Central memory CD8-positive, alpha-beta T cell (primary cell): Measurements from ENCODE around the gene EPHB4.
"Not testable (repeated sequence)": the region's sequence is repeated elsewhere in the genome, so short reads cannot be mapped to it uniquely, and the experiment has no call there.

Source experiments
- ATAC-seq: fragments of 150-1000 bp; cut with Tn5 transposase; replicated peaks from 2 replicates; pipeline ENCODE4 v1.10.0; 2022; ENCODE audit warnings: mild to moderate bottlenecking, moderate FRiP score, moderate number of reproducible peaks; ENCODE audit not compliant: poor library complexity, severe bottlenecking; ENCODE audit errors: extremely low read depth
- DNase-seq, 2 donors: peaks; one replicate each; pipeline ENCODE4 v3.0.0; 2021; ENCODE audit warnings: low spot score in 2 of 2
- H3K27ac Mint-ChIP-seq: one replicate; pipeline ENCODE4 v1.8.0; 2022; ENCODE audit warnings: low read depth, mild to moderate bottlenecking, moderate library complexity, mixed read lengths
- H3K27me3 Mint-ChIP-seq: one replicate; pipeline ENCODE4 v1.8.0; 2022; ENCODE audit warnings: mixed read lengths
- H3K36me3 Mint-ChIP-seq: one replicate; pipeline ENCODE4 v1.8.0; 2022; ENCODE audit warnings: mild to moderate bottlenecking, moderate library complexity, mixed read lengths; ENCODE audit not compliant: insufficient read depth
- H3K4me1 Mint-ChIP-seq: one replicate; pipeline ENCODE4 v1.8.0; 2022; ENCODE audit warnings: mixed read lengths
- H3K4me3 Mint-ChIP-seq: one replicate; pipeline ENCODE4 v1.8.0; 2022; ENCODE audit warnings: mild to moderate bottlenecking, moderate library complexity, mixed read lengths
- H3K9me3 Mint-ChIP-seq: one replicate; pipeline ENCODE4 v1.8.0; 2022; ENCODE audit warnings: mixed read lengths

The EPHB4 gene

GRCh38 chr7:100864263-100864845 is 37.0 kb upstream of the EPHB4 start:
- no peak for ATAC-seq
- H3K27me3 Mint-ChIP-seq = no peaks in the 10 kb centered on the region
- H3K4me3 Mint-ChIP-seq = no peak overlapping the region
- DNase-seq = no peak
- H3K36me3 Mint-ChIP-seq = peaks cover 39% of the 10 kb centered on the region
- H3K9me3 Mint-ChIP-seq = no peaks in the 10 kb centered on the region
- peak overlapping the region; percentile 49 for H3K27ac Mint-ChIP-seq
- H3K4me1 Mint-ChIP-seq = peaks cover 9% of the 10 kb centered on the region

- Mint-ChIP-seq H3K27ac (no peak overlapping the region), H3K9me3 (no peaks in the 10 kb centered on the region), H3K36me3 (peaks cover 38% of the 10 kb centered on the region), H3K4me1 (peaks cover 9% of the 10 kb centered on the region), H3K27me3 (no peaks in the 10 kb centered on the region), H3K4me3 (no peak overlapping the region)
- no peak for ATAC-seq
- DNase-seq = no peak
Measured at GRCh38 chr7:100863406-100863950, 36.2 kb upstream of the EPHB4 start.

DNA sequence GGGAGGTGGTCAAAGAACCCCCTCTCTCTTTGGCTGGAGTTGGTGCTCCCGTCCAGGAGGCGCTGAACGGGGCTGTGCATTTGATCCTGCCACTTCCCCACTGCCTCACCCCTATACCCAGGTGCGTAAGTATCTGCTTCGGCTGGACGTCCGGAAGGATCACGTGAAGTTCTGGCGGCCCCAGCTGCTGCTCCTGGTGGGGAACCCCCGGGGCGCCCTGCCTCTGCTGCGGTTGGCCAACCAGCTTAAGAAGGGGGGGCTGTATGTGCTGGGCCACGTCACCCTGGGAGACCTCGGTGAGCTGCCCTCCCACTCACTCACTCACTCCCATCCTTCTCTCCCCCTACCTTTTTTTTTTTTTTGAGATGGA is 34.3 kb upstream of the EPHB4 start:
- no peaks in the 10 kb centered on the region for H3K9me3 Mint-ChIP-seq
- no peak for DNase-seq
- peaks cover 44% of the 10 kb centered on the region for H3K36me3 Mint-ChIP-seq

DNA sequence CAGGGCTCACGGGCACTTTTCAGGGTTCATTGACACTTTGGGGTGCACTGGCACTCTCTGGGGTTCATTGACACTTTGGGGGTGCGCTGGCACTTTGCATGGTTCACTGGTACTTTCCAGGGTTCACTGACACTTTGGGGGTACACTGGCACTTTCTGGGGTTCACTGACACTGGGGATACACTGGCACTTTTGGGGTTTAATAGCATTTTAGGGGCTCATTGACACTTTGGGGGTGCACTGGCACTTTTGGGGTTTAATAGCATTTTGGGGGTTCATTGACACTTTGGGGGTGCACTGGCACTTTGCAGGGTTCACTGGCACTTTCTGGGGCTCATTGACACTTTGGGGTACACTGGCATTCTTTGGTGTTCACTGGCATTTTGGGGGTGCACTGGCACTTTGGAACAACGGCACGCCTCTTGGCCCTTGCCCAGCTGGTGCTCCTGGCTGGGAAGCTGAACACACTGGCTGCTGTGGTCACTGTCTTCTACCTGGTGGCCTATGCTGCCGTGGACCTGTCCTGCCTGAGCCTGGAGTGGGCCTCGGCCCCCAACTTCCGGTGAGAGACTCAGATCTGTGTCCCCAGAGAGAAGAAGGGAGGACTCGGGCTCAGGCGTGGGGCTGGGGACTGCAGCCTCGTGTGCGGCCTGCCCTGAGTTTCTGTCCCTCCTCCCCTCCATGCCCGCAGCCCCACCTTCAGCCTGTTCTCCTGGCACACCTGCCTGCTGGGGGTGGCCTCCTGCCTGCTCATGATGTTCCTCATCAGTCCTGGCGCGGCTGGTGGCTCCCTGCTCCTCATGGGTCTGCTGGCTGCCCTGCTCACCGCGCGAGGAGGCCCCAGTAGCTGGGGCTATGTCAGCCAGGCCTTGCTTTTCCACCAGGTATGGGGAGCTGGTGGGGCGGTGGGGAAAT is 33.6 kb upstream of the EPHB4 start:
- Mint-ChIP-seq H3K27ac (no peak overlapping the region), H3K4me3 (no peak overlapping the region), H3K4me1 (peaks cover 6% of the 10 kb centered on the region), H3K27me3 (no peaks in the 10 kb centered on the region), H3K36me3 (peaks cover 44% of the 10 kb centered on the region), H3K9me3 (no peaks in the 10 kb centered on the region)
- DNase-seq (no peak), ATAC-seq (no peak)

More for the DNA sequence above, 34.3 kb upstream of the EPHB4 start:
- H3K4me3 Mint-ChIP-seq = no peak overlapping the region
- H3K27ac Mint-ChIP-seq = no peak overlapping the region
- H3K27me3 Mint-ChIP-seq = no peaks in the 10 kb centered on the region
- peaks cover 7% of the 10 kb centered on the region for H3K4me1 Mint-ChIP-seq
- no peak for ATAC-seq

DNA sequence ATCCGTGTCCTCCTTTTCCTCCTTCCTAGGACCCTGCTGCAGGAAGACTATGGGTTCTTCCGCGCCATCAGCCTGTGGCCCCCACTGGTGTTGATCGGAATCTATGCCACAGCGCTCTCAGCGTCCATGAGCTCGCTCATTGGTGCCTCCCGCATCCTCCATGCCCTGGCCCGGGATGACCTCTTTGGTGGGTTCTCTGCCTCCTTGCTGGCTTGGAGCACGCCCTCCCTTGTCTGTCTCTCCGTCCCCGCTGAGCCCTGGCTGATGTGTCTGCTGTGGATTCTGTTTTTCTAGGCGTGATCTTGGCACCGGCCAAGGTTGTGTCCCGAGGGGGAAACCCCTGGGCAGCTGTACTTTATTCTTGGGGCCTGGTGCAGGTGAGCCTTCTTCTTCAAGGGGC is 32.5 kb upstream of the EPHB4 start:
- no peak for DNase-seq
- Mint-ChIP-seq H3K27ac (no peak overlapping the region), H3K36me3 (peaks cover 41% of the 10 kb centered on the region), H3K4me3 (no peak overlapping the region), H3K4me1 (peaks cover 14% of the 10 kb centered on the region), H3K27me3 (no peaks in the 10 kb centered on the region), H3K9me3 (no peaks in the 10 kb centered on the region)
- ATAC-seq = no peak

DNA sequence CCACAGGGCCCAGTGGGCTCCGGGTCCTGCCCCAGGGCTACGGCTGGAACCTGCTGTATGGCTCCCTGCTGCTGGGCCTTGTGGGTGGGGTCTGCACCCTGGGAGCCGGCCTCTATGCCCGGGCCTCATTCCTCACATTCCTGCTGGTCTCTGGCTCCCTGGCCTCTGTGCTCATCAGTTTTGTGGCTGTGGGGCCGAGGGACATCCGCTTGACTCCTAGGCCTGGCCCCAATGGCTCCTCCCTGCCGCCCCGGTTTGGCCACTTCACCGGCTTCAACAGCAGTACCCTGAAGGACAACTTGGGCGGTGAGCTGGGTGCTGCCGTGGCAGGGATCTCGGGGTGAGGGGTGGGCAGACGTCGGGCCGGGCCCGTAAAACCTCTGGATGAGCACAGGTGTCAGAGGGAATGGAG is 29.6 kb upstream of the EPHB4 start:
- Mint-ChIP-seq H3K4me1 (peaks cover 33% of the 10 kb centered on the region), H3K36me3 (peaks cover 22% of the 10 kb centered on the region), H3K4me3 (no peak overlapping the region), H3K9me3 (no peaks in the 10 kb centered on the region), H3K27me3 (no peaks in the 10 kb centered on the region), H3K27ac (no peak overlapping the region)
- DNase-seq (no peak), ATAC-seq (no peak)

DNA sequence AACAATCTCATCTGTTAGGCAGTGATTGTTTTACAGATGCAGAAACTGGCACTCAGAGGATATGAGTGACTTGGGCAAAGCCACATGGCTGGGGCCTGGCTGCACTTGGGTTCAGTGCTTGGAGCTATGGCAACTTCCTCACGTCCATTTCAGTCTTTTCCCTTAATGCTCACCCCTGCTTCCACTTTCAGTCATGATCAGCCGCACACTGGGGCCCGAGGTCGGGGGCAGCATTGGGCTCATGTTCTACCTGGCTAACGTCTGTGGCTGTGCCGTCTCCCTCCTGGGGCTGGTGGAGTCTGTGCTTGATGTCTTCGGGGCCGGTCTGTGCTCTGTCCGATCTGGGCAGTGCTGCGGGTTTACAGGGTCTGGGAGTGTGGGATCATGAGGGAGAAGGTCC is 28.2 kb upstream of the EPHB4 start:
- DNase-seq = no peak
- Mint-ChIP-seq H3K4me3 (no peak overlapping the region), H3K27ac (no peak overlapping the region), H3K9me3 (no peaks in the 10 kb centered on the region), H3K36me3 (peaks cover 19% of the 10 kb centered on the region), H3K4me1 (peaks cover 36% of the 10 kb centered on the region), H3K27me3 (no peaks in the 10 kb centered on the region)
- ATAC-seq = no peak

GRCh38 chr7:100854899-100855298 is 27.6 kb upstream of the EPHB4 start:
- H3K9me3 Mint-ChIP-seq, H3K27me3 Mint-ChIP-seq, H3K27ac Mint-ChIP-seq, DNase-seq, H3K4me3 Mint-ChIP-seq, ATAC-seq: not testable (repeated sequence)
- Mint-ChIP-seq H3K36me3 (peaks cover 17% of the 10 kb centered on the region), H3K4me1 (peaks cover 36% of the 10 kb centered on the region)

DNA sequence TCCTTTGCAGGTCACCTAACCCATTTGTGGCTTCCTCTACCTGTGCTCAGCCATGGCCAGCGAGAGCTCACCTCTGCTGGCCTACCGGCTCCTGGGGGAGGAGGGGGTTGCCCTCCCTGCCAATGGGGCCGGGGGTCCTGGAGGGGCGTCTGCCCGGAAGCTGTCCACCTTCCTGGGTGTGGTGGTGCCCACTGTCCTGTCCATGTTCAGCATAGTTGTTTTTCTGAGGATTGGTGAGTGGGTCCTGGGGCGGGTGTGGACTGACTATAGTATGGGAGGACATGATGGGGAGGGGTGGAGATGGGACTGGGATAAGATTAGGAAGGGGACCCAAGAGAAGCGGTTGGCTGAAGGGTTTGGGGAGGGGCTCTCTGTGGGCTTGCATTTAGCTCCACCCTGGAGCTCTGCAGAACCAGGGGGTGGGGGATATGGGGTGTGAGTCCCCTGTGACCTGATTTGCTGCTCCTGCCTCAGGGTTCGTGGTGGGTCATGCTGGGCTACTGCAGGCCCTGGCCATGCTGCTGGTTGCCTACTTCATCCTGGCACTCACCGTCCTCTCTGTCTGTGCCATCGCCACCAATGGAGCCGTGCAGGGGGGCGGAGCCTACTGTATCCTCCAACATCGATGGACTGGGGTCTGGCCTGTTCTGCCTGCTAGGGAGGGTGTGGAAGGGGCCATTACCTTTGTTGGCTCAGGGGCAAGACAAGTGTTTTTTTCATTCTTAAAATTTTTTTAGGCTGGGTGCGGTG is 27.0 kb upstream of the EPHB4 start:
- H3K27ac Mint-ChIP-seq = no peak overlapping the region

GRCh38 chr7:100852048-100852872 is 24.9 kb upstream of the EPHB4 start, which contains the start of gene SLC12A9:
TSS of gene SLC12A9 (plus strand) at chr7:100852713. CDS start at chr7:100854198, 1,485 bp downstream.
- peak; percentile 69 to 70 for DNase-seq
- Mint-ChIP-seq H3K4me1 (peaks cover 34% of the 10 kb centered on the region), H3K27ac (peak within 1 kb of the TSS; percentile 85), H3K4me3 (peak within 1 kb of the TSS; percentile 87), H3K36me3 (peaks cover 10% of the 10 kb centered on the region), H3K9me3 (no peaks in the 10 kb centered on the region), H3K27me3 (no peaks in the 10 kb centered on the region)
- peak; percentile 93 for ATAC-seq

More for the DNA sequence above, 27.0 kb upstream of the EPHB4 start:
- Mint-ChIP-seq H3K9me3 (no peaks in the 10 kb centered on the region), H3K36me3 (peaks cover 14% of the 10 kb centered on the region), H3K4me1 (peaks cover 36% of the 10 kb centered on the region), H3K4me3 (peak overlapping the region; percentile 87), H3K27me3 (no peaks in the 10 kb centered on the region)
- ATAC-seq (no peak), DNase-seq (no peak)

- Mint-ChIP-seq H3K9me3 (no peaks in the 10 kb centered on the region), H3K4me1 (peaks cover 8% of the 10 kb centered on the region), H3K4me3 (no peak overlapping the region), H3K36me3 (peaks cover 3% of the 10 kb centered on the region), H3K27me3 (no peaks in the 10 kb centered on the region), H3K27ac (no peak overlapping the region)
- no peak for DNase-seq
- no peak for ATAC-seq
Measured at GRCh38 chr7:100847360-100847759, 20.0 kb upstream of the EPHB4 start.
